ENCODE data around the gene CABLES1.

DNA sequence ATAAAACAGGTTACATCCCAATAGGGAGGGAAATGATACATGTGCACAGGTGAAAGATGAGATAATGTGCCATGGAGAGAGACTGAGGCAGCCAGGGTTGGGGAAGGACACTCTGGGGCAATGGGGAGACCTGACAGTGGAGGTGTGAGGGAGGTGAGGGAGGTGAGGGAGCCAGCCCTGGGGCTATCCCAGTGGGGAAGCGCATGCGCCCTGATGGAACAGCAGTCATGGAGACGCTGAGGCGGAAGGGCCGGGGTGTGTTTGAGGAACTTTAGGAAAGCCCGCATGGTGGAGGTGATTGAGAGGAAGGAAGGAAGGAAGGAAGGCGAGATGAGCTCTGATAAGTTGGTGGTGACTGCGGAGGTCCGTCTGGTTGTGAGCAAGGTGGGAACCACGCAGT lies 66.5 kb downstream of the CABLES1 start:
- TF ChIP-seq POLR2A (IDR thresholded peaks at IDR 0.05): no peak
- TF ChIP-seq, protein P1, sequence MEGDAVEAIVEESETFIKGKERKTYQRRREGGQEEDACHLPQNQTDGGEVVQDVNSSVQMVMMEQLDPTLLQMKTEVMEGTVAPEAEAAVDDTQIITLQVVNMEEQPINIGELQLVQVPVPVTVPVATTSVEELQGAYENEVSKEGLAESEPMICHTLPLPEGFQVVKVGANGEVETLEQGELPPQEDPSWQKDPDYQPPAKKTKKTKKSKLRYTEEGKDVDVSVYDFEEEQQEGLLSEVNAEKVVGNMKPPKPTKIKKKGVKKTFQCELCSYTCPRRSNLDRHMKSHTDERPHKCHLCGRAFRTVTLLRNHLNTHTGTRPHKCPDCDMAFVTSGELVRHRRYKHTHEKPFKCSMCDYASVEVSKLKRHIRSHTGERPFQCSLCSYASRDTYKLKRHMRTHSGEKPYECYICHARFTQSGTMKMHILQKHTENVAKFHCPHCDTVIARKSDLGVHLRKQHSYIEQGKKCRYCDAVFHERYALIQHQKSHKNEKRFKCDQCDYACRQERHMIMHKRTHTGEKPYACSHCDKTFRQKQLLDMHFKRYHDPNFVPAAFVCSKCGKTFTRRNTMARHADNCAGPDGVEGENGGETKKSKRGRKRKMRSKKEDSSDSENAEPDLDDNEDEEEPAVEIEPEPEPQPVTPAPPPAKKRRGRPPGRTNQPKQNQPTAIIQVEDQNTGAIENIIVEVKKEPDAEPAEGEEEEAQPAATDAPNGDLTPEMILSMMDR (IDR thresholded peaks at IDR 0.05): no peak

All from adrenal gland (tissue), 5 donors.